ENCODE results near the gene GNAZ.

The GNAZ gene

GRCh38 chr22:23130697-23131096 is 60.4 kb downstream of the GNAZ start:
- Histone ChIP-seq H3K9ac (ENCODE audit: low read length) (no peak overlapping the region), H3K27me3 (ENCODE audit: low read length) (no peaks in the 10 kb centered on the region), H3K9me3 (ENCODE audit: insufficient read depth, low read length) (no peaks in the 10 kb centered on the region), H3K4me3 (ENCODE audit: insufficient read depth, low read length, poor library complexity, severe bottlenecking) (no peak overlapping the region), H3K36me3 (ENCODE audit: low read length) (no peaks in the 10 kb centered on the region), H2AFZ (ENCODE audit: low read depth, low read length, severe bottlenecking) (no peak overlapping the region), H3K79me2 (ENCODE audit: insufficient read depth, low read length) (no peaks in the 10 kb centered on the region), H4K20me1 (ENCODE audit: low read depth, low read length) (no peaks in the 10 kb centered on the region), H3K4me2 (ENCODE audit: low read depth, low read length, poor library complexity, severe bottlenecking) (no peak overlapping the region), H3K27ac (ENCODE audit: low read depth, low read length) (no peak overlapping the region), H3K9me2 (replicated peaks; ENCODE audit: insufficient read depth, low read length) (no peaks in the 10 kb centered on the region), H3F3A (ENCODE audit: insufficient read depth) (no peaks in the 10 kb centered on the region)
- TF ChIP-seq CTCF (IDR thresholded peaks at IDR 0.05; ENCODE audit: insufficient read depth, low read length, poor library complexity, severe bottlenecking): no peak
- TF ChIP-seq EZH2phosphoT487 (conservative IDR thresholded peaks at IDR 0.05; ENCODE audit: low read length): no peak

GRCh38 chr22:23131931-23132330 is 61.6 kb downstream of the GNAZ start:
- H3K9me3 ChIP-seq (ENCODE audit: insufficient read depth, low read length): no peaks in the 10 kb centered on the region
- H3K79me2 ChIP-seq (ENCODE audit: insufficient read depth, low read length): no peaks in the 10 kb centered on the region
- no peak overlapping the region for H3K4me3 ChIP-seq (ENCODE audit: insufficient read depth, low read length, poor library complexity, severe bottlenecking)
- H3K36me3 ChIP-seq (ENCODE audit: low read length): no peaks in the 10 kb centered on the region
- H3K9me2 ChIP-seq (replicated peaks; ENCODE audit: insufficient read depth, low read length): no peaks in the 10 kb centered on the region
- no peaks in the 10 kb centered on the region for H3K27me3 ChIP-seq (ENCODE audit: low read length)
- no peak overlapping the region for H3K9ac ChIP-seq (ENCODE audit: low read length)
- H3F3A ChIP-seq (ENCODE audit: insufficient read depth): no peaks in the 10 kb centered on the region
- no peak overlapping the region for H3K27ac ChIP-seq (ENCODE audit: low read depth, low read length)
- no peak overlapping the region for H3K4me2 ChIP-seq (ENCODE audit: low read depth, low read length, poor library complexity, severe bottlenecking)
- H4K20me1 ChIP-seq (ENCODE audit: low read depth, low read length): no peaks in the 10 kb centered on the region
- no peak for TF ChIP-seq EZH2phosphoT487 (conservative IDR thresholded peaks at IDR 0.05; ENCODE audit: low read length)
- no peak for TF ChIP-seq CTCF (IDR thresholded peaks at IDR 0.05; ENCODE audit: insufficient read depth, low read length, poor library complexity, severe bottlenecking)
- H2AFZ ChIP-seq (ENCODE audit: low read depth, low read length, severe bottlenecking): no peak overlapping the region

GRCh38 chr22:23132376-23133091 is 62.2 kb downstream of the GNAZ start:
- Histone ChIP-seq H3K9ac (ENCODE audit: low read length) (no peak overlapping the region), H3K4me2 (ENCODE audit: low read depth, low read length, poor library complexity, severe bottlenecking) (no peak overlapping the region), H3F3A (ENCODE audit: insufficient read depth) (no peaks in the 10 kb centered on the region), H3K27me3 (ENCODE audit: low read length) (no peaks in the 10 kb centered on the region), H4K20me1 (ENCODE audit: low read depth, low read length) (no peaks in the 10 kb centered on the region), H2AFZ (ENCODE audit: low read depth, low read length, severe bottlenecking) (no peak overlapping the region), H3K9me2 (replicated peaks; ENCODE audit: insufficient read depth, low read length) (no peaks in the 10 kb centered on the region), H3K4me3 (ENCODE audit: insufficient read depth, low read length, poor library complexity, severe bottlenecking) (no peak overlapping the region), H3K36me3 (ENCODE audit: low read length) (no peaks in the 10 kb centered on the region), H3K27ac (ENCODE audit: low read depth, low read length) (no peak overlapping the region), H3K79me2 (ENCODE audit: insufficient read depth, low read length) (no peaks in the 10 kb centered on the region), H3K9me3 (ENCODE audit: insufficient read depth, low read length) (no peaks in the 10 kb centered on the region)
- no peak for TF ChIP-seq CTCF (IDR thresholded peaks at IDR 0.05; ENCODE audit: insufficient read depth, low read length, poor library complexity, severe bottlenecking)
- TF ChIP-seq EZH2phosphoT487 (conservative IDR thresholded peaks at IDR 0.05; ENCODE audit: low read length): no peak

Measured in SU-DHL-6 (cell line).